HL-60 (cell line): Measurements from ENCODE around the gene MEPCE.

Experiments
- CTCF ChIP-seq: IDR thresholded peaks from one replicate; pipeline ENCODE4 v1.5.1; 2011; ENCODE audit warnings: low read length, control low read depth, inconsistent platforms; ENCODE audit not compliant: insufficient read depth
- POLR2AphosphoS5 ChIP-seq: IDR thresholded peaks from 2 replicates; pipeline ENCODE4 v1.6.1; 2012; ENCODE audit warnings: low read depth

- TF ChIP-seq CTCF (no peak), POLR2AphosphoS5 (no peak)
Measured at GRCh38 chr7:100433276-100433591, 3.6 kb downstream of the MEPCE start.
